Measurements from ENCODE around the gene CYTH4. TPM values are rescaled to one million over a fixed set of nuclear protein-coding genes. Genes with fewer than 3 reads are reported as not detected.

Gene CYTH4
- total RNA-seq, 1 experiment from 2014 or later: 1.1 TPM

- peaks cover 44% of the 10 kb centered on the region for H3K27me3 ChIP-seq (replicated peaks)
- no peak for DNase-seq (ENCODE audit: low read depth in 1 of 2, low spot score in 2 of 2)
- H3K4me3 ChIP-seq: no peak overlapping the region
- no peaks in the 10 kb centered on the region; the same call in 1 of the 2 replicates for H3K9me3 ChIP-seq (replicated peaks)
- no peak overlapping the region for H3K27ac ChIP-seq
- no peaks in the 10 kb centered on the region for H3K36me3 ChIP-seq
- H3K4me1 ChIP-seq (replicated peaks): peaks cover 8% of the 10 kb centered on the region; the same call in 1 of the 2 replicates
These were observed 51.6 kb downstream of the CYTH4 start for GRCh38 chr22:37333724-37334460.

- DNase-seq (ENCODE audit: low read depth in 1 of 2, low spot score in 2 of 2): no peak
- no peaks in the 10 kb centered on the region for H3K36me3 ChIP-seq
- H3K4me1 ChIP-seq (replicated peaks): peaks cover 8% of the 10 kb centered on the region; the same call in 1 of the 2 replicates
- H3K4me3 ChIP-seq: no peak overlapping the region
- H3K9me3 ChIP-seq (replicated peaks): no peaks in the 10 kb centered on the region; the same call in 1 of the 2 replicates
- H3K27ac ChIP-seq: no peak overlapping the region
- peaks cover 44% of the 10 kb centered on the region for H3K27me3 ChIP-seq (replicated peaks)
These were observed 52.2 kb downstream of the CYTH4 start for GRCh38 chr22:37334461-37334858.

DNA sequence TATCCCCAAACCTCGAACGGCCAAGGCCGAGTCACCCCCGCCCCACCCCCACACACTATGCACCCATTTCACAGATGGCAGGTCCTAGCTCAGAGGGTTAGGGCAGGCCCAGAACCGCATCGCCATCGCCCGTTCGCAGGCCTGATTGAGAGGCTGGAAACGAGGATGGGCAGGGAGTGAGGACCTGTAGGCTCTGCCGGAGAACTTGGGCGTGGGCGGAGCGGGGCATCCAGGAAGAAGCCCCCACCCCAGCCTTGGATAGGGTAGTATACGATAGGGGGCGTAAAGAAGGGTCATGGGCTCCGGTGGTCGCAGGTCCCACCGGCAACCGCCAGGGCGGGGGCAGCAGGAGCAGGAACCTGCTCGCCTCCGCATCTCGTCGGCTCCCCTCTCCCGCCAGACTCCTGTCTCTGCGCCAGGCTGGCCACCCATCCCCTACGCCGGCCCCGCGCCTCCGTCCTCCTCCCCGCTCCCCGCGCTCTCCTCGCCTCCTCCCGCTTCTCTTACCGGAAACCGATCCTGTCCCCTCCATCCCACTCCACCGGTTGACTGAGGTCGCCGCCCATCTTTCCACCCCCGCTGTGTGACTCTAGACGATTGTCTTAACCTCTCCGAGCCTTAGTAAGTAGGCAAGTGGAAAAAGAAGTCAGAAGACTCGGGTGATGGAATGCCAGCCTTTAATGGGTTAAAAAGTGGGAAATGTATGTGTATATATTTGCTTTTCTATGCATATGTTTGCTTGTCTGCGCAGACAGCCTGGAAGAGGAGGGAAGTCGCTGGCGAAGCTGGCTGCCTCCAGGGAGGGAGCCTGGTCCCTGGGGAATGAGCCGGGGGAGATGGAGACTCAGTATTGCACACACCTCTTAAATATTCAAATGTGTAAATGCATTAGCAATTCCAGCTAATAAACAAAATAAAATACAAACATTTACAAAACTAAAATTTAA lies 52.8 kb downstream of the CYTH4 start:
- H3K9me3 ChIP-seq (replicated peaks): no peaks in the 10 kb centered on the region; the same call in 1 of the 2 replicates
- peaks cover 44% of the 10 kb centered on the region for H3K27me3 ChIP-seq (replicated peaks)
- no peaks in the 10 kb centered on the region for H3K36me3 ChIP-seq
- H3K4me3 ChIP-seq: no peak overlapping the region
- no peak for DNase-seq (ENCODE audit: low read depth in 1 of 2, low spot score in 2 of 2)
- peaks cover 8% of the 10 kb centered on the region; the same call in 1 of the 2 replicates for H3K4me1 ChIP-seq (replicated peaks)
- no peak overlapping the region for H3K27ac ChIP-seq

DNA sequence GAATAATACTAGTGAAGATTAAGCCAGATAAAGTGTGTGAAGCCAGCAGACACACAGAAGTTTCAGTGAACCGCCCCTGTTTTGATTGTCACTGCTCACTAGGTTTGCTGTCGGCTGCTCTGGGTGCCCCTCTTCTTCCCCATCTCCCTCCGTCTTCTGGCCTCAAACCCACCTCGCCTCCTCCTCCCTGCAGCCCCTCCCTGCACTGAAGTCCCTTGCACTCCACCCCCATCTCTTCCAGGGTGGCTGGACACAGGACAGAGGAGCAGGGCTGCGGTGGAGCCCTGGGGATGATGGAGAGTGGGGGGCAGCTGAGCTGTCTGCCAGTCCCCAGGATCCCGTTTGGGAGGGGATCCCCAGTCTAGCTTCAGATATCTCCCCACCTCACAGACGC lies 53.5 kb downstream of the CYTH4 start:
- no peak overlapping the region for H3K27ac ChIP-seq
- DNase-seq (ENCODE audit: low read depth in 1 of 2, low spot score in 2 of 2): no peak
- no peak overlapping the region for H3K4me3 ChIP-seq
- H3K4me1 ChIP-seq (replicated peaks): peaks cover 8% of the 10 kb centered on the region; the same call in 1 of the 2 replicates
- peaks cover 44% of the 10 kb centered on the region for H3K27me3 ChIP-seq (replicated peaks)
- no peaks in the 10 kb centered on the region for H3K36me3 ChIP-seq
- H3K9me3 ChIP-seq (replicated peaks): no peaks in the 10 kb centered on the region; the same call in 1 of the 2 replicates

DNA sequence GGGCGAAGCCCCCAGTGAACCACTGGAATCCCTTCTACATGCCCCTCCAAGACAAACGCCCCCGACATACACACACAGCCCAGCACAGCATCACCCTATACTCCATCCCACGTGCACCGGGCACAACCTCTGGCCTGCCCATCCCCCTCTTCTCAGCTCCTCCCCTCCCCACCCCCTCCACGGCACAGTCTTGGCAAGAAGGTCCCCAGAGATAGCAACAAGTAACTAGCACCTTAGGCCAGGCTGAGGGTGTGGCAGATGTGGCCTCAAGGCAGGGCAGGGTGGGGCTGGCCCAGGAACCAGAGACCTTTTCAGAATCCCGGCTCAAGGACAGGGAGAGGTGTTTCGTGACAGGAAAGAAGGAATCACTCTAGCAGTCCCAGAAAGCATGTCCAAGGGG lies 54.3 kb downstream of the CYTH4 start:
- H3K4me1 ChIP-seq (replicated peaks): peaks cover 4% of the 10 kb centered on the region; the same call in 1 of the 2 replicates

GRCh38 chr22:37337204-37337943 lies 55.1 kb downstream of the CYTH4 start:
- H3K27me3 ChIP-seq (replicated peaks): peaks cover 39% of the 10 kb centered on the region
- H3K36me3 ChIP-seq: no peaks in the 10 kb centered on the region
- no peak overlapping the region for H3K27ac ChIP-seq
- no peaks in the 10 kb centered on the region; the same call in 1 of the 2 replicates for H3K9me3 ChIP-seq (replicated peaks)
- no peak overlapping the region for H3K4me3 ChIP-seq
- H3K4me1 ChIP-seq (replicated peaks): peaks cover 4% of the 10 kb centered on the region; the same call in 1 of the 2 replicates
- DNase-seq (ENCODE audit: low read depth in 1 of 2, low spot score in 2 of 2): no peak

More for the DNA sequence above, 54.3 kb downstream of the CYTH4 start:
- Histone ChIP-seq H3K27ac (no peak overlapping the region), H3K4me3 (no peak overlapping the region), H3K36me3 (no peaks in the 10 kb centered on the region), H3K27me3 (replicated peaks) (peaks cover 44% of the 10 kb centered on the region), H3K9me3 (replicated peaks) (no peaks in the 10 kb centered on the region; the same call in 1 of the 2 replicates)
- no peak for DNase-seq (ENCODE audit: low read depth in 1 of 2, low spot score in 2 of 2)

DNA sequence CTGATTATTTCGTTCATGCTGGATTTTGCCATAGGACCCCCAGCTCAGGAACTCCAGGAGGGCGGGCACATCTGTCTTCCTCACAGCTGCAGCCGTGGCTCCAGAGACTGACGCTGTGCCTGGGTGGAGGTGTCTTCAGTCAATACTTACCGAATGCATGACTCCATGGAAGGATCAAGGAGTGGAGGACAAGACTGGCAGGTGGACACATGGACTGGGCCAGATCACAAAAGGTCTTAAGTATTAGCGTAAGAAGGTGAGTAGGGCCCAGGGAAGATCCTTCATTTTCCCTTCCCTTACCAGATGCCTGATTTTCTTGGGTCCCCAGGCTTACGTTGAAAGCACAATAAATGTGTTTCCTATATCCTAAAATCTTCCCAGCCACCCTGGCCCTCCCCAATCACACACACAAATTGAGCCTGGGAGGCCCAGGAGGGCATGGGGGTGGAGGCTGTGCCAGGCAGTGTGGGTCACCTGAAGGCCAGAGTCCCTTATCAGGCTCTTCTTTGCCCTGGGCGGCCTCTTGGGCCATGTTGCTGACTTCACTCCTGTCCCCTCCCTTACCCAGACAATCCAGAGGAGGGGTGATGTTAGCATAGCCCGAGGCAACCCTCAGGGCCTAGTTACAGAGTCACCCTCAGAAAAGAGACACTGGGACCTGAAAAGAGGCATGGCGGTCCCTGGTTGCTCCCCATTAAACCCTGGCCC lies 56.4 kb downstream of the CYTH4 start:
- H3K27ac ChIP-seq: no peak overlapping the region
- H3K9me3 ChIP-seq (replicated peaks): no peaks in the 10 kb centered on the region; the same call in 1 of the 2 replicates
- no peaks in the 10 kb centered on the region for H3K36me3 ChIP-seq
- DNase-seq (ENCODE audit: low read depth in 1 of 2, low spot score in 2 of 2): no peak
- peaks cover 26% of the 10 kb centered on the region for H3K27me3 ChIP-seq (replicated peaks)
- H3K4me3 ChIP-seq: no peak overlapping the region
- H3K4me1 ChIP-seq (replicated peaks): peaks cover 4% of the 10 kb centered on the region; the same call in 1 of the 2 replicates

GRCh38 chr22:37340331-37341262 lies 58.3 kb downstream of the CYTH4 start:
- H3K9me3 ChIP-seq (replicated peaks): no peaks in the 10 kb centered on the region
- no peak overlapping the region for H3K4me3 ChIP-seq
- H3K36me3 ChIP-seq: no peaks in the 10 kb centered on the region
- peaks cover 2% of the 10 kb centered on the region for H3K4me1 ChIP-seq (replicated peaks)
- no peak for DNase-seq (ENCODE audit: low read depth in 1 of 2, low spot score in 2 of 2)
- H3K27ac ChIP-seq: no peak overlapping the region
- H3K27me3 ChIP-seq (replicated peaks): peaks cover 7% of the 10 kb centered on the region

- Histone ChIP-seq H3K9me3 (replicated peaks) (no peaks in the 10 kb centered on the region), H3K4me3 (no peak overlapping the region), H3K27ac (no peak overlapping the region), H3K27me3 (replicated peaks) (no peaks in the 10 kb centered on the region), H3K4me1 (replicated peaks) (peaks cover 8% of the 10 kb centered on the region), H3K36me3 (no peaks in the 10 kb centered on the region)
- no peak for DNase-seq (ENCODE audit: low read depth in 1 of 2, low spot score in 2 of 2)
These were observed 59.8 kb downstream of the CYTH4 start for GRCh38 chr22:37342065-37342464.

GRCh38 chr22:37343348-37343747 lies 61.0 kb downstream of the CYTH4 start:
- no peak overlapping the region for H3K27ac ChIP-seq
- DNase-seq (ENCODE audit: low read depth in 1 of 2, low spot score in 2 of 2): no peak
- H3K9me3 ChIP-seq (replicated peaks): no peaks in the 10 kb centered on the region
- no peaks in the 10 kb centered on the region for H3K27me3 ChIP-seq (replicated peaks)
- no peaks in the 10 kb centered on the region for H3K36me3 ChIP-seq
- no peak overlapping the region for H3K4me3 ChIP-seq
- peaks cover 8% of the 10 kb centered on the region for H3K4me1 ChIP-seq (replicated peaks)

- Histone ChIP-seq H3K4me3 (no peak overlapping the region), H3K27me3 (replicated peaks) (no peaks in the 10 kb centered on the region), H3K9me3 (replicated peaks) (no peaks in the 10 kb centered on the region), H3K4me1 (replicated peaks) (peaks cover 8% of the 10 kb centered on the region), H3K27ac (no peak overlapping the region), H3K36me3 (no peaks in the 10 kb centered on the region)
- no peak for DNase-seq (ENCODE audit: low read depth in 1 of 2, low spot score in 2 of 2)
These were observed 61.8 kb downstream of the CYTH4 start for GRCh38 chr22:37343863-37344734.

All from SJSA1 (cell line).